HG02970 (cell line): Measurements from ENCODE around the gene MNT.
"Not testable (repeated sequence)": the region's sequence is repeated elsewhere in the genome, so short reads cannot be mapped to it uniquely, and the experiment has no call there.

ENCODE experiments used
- ATAC-seq: cut with Tn5 transposase; IDR thresholded peaks from one replicate; pipeline ENCODE4 v1.9.1; 2021; ENCODE audit warnings: mild to moderate bottlenecking, moderate library complexity, moderate number of reproducible peaks; ENCODE audit not compliant: unreplicated experiment, low FRiP score

The MNT gene, protein sequence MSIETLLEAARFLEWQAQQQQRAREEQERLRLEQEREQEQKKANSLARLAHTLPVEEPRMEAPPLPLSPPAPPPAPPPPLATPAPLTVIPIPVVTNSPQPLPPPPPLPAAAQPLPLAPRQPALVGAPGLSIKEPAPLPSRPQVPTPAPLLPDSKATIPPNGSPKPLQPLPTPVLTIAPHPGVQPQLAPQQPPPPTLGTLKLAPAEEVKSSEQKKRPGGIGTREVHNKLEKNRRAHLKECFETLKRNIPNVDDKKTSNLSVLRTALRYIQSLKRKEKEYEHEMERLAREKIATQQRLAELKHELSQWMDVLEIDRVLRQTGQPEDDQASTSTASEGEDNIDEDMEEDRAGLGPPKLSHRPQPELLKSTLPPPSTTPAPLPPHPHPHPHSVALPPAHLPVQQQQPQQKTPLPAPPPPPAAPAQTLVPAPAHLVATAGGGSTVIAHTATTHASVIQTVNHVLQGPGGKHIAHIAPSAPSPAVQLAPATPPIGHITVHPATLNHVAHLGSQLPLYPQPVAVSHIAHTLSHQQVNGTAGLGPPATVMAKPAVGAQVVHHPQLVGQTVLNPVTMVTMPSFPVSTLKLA

DNA sequence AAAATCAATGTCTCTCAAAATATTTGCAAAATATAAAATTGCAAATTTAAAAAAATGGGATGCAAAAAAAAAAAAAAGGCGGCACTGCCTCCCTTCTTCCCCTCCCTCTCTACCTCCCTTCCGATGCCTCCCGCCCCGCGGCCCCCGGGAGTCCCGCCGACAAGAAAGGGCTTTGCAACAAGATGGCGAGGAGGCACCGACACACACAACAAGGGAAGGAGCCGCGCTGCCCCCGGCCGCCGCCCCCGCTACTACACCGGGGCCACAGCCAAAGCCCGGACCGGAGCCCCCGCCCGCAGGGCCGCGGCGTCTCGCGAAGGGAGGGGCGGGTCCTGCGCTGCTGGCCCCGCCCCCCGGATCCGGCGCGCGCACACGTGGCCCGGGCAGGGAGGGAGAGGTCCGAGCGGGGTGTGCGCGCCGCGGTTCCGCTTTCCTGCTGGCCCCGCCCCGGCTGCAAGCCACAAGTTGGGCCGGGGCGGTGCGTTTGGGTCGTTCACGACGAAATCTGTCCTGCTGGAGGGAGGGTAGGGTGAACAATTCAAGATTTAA lies at the start of gene MNT:
MNT (minus strand) TSS at position 184 of the 549 bp plus-strand sequence. CDS start 348 bp downstream, outside the sequence.
- peak; percentile 35 for ATAC-seq

DNA sequence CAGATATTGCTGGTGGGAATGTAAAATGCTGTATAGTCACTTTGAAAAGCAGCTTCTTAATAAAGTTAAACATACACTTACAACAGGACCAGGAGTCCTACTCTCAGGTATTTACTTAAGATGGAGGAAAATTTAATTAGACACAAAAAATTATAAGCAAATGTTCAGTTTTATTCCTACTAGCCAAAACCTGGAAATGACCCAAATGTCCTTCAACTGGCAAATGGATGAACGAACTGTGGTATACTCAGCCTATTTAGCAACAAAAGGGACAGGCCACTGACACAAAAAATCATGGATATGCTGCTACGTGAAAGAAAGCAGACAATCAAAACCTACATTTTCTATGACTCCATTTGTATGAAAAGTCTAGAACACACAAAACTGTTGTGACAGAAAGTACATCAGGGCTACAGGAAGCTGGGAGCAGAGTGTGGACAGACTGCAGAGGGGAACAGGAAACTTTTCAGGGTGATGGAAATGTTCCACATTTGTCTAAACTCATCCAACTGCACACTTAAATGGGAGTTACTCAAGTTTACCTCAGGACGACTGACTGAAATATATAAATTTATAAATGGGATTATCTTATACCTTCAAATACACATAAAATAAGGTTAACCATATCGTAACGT lies 49.3 kb upstream of the MNT start:
- no peak for ATAC-seq

- ATAC-seq, result no peak
These were observed 48.6 kb upstream of the MNT start for GRCh38 chr17:2449486-2449885.

GRCh38 chr17:2447479-2447878 lies 46.6 kb upstream of the MNT start:
- not testable (repeated sequence) for ATAC-seq

DNA sequence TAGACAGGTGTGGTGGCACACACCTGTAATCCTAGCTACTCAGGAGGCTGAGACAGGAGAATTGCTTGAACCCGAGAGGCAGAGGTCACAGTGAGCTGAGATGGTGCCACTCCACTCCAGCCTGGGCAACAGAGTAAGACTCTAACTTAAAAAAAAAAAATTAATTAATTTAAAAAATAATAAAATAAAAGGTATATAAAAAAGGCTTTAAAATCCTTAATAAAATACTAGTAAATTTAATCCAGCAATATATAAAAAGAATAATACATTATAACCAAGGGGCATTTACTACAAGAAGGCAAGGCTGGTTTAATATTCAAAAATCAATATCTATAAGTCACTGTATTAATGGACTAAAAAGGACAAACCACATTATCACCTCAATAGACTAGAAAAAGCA lies 44.8 kb upstream of the MNT start:
- ATAC-seq, result no peak

- no peak for ATAC-seq
These were observed 43.5 kb upstream of the MNT start for GRCh38 chr17:2444382-2444781.

GRCh38 chr17:2442166-2442565 lies 41.3 kb upstream of the MNT start:
- ATAC-seq, result no peak

DNA sequence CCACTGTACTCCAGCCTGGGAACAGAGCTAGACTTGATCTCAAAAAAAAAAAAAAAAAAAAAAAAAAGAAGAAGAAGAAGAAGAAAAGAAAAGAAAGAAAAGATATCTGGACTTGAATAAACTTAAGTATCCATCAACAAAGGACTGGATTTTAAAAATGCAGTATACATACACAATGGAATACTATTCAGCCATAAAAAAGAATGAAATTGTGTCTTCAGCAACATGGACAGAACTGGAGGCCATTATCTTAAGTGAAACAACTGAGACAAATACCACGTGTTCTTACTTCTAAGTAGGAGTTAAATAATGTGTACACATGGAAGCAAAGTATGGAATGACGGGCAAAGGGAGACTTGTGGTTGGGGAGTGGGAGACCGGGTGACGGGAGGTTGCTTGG lies 40.1 kb upstream of the MNT start:
- ATAC-seq, result no peak

DNA sequence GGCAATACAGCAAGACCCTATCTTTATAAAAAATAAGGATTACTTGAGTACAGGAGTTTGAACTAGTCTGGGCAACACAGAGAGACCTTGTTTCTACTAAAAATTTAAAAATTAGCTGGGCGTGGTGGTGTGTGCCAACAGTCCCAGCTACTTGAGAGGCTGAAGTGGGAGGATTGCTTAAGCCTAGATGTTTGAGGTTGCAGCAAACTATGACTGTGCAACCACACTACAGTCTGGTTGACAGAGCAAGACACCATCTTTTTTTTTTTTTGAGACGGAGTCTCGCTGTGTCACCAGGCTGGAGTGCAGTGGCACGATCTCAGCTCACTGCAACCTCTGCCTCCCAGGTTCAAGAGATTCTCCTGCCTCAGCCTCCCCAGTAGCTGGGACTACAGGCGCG lies 39.1 kb upstream of the MNT start:
- not testable (repeated sequence) for ATAC-seq

DNA sequence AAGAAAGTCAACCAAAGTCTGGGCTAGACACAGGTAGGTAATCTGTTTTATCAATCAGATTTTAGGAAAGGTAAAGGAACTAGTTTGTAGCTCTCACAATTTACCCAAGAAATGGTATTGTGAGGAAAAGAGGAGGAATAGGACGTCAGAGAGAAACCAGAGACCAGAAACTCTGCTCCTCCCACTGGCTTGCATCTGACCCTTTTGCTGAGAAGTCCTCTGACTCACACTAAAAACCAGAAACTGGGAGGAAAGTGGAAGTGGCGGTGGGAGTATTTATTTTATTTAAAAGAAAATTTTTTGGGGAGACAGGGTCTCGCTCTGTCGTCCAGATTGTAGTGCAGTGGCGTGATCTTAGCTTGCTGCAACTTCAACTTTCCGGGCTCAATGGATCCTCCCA lies 38.0 kb upstream of the MNT start:
- ATAC-seq, result no peak

DNA sequence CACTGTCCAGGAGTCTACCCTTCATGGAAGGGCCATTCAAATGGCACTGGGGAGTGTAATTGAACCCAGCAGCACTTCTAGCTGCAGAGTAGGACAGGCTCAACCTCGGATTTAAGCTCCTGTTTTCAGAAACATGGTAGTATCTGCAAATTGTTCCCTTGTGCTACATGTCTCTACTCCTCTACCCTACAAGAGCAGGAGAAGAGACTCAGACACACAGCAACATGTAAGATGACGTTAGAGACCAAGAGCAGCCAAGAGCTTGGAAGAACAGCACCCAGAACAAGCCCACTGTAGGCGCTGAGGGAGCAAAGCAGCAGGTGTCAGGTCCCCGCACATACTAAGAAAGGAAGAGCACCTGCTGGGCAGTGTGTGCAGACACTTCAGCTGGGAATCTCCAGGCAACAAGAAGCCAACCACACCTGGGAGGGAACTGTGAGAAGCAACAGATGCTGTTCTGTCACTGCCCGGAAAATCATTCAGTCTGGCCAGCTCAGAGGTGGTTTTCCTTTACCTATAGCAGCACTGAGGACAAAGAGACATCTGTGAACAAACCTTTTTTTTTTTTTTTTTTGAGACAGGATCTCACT lies 35.6 kb upstream of the MNT start:
- ATAC-seq, result no peak

DNA sequence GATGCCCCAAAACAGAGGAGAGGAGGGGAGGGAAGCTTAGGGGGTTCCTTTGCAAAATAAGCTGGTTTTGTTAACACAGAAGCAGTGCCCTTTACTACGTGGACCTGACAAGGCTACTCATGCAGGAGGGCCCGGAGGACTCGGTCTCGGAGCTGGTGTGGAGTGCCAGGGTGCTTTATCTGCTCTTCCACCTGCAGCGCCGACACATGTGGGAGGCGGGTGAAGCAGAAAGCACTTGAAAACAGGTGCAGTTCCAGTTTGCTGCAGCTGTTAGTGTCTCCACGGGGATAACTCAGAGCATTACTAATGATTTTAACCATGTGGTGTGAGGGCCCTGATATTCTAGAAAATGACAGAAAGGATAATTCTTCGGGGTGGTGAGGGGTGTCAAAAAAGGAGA lies 35.0 kb upstream of the MNT start:
- ATAC-seq, result no peak

DNA sequence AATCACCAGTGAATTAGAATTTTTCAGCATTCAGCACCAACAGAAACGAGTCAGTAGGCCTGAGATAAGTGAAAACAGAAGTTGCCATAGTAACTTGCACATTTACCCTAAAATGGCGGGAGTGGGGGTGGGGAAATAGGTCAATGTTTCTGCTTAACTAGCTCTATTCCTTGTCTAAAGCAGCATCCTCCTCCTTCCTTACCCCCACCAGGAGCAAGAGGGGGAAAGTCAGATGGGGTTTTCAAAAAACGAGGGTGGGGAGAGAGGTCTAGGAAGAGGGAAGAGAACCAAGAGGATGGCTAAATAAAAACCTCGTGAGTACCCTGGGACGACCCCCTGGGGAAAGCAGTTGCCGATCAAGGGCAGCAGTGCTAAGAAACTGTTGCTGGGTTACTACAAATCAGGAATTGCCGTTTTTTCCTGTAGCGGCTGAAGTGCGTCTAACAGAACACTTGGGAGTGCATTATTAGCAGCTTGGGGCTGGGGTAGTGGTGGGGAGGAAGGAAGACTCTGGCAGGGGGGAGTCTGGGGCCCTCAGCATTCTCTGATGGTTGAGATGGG lies 34.4 kb upstream of the MNT start:
- ATAC-seq, result no peak

DNA sequence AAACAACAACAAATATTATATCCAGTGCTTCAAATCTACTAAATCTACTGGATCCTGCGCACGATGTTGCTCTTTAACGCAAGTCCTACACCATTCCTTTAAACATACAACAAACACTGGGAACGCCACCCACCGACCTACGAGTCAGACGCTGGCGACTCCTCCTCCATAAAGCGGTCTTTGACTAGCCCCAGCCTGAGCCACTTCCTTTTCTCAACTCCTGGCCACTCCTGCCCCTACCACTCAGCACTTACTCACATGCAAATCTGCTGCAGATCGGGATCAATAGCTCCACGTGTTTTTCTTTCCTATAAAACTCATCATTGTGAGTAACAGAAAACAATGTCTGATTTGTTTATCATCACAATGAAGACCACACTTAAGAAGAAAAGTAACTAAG lies 32.8 kb upstream of the MNT start:
- no peak for ATAC-seq

DNA sequence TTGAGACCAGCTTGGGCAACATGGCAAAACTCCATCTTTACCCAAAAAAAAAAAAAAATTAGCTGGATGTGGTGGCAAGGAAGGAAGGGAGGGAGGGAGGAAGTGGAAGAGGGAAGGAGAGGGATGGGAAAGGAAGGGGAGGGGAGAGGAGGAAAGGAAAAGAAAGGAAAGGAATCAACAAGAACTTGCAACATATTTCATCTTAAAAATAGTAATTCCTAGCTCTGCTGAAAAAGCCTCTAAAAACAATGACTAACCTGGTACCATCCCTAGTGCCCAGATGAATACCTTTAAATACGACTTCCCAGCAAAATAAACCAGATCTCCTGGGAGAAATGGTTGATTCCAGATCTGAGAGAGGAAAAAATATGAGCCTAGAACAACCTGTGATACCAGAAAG lies 27.1 kb upstream of the MNT start:
- ATAC-seq, result no peak

GRCh38 chr17:2427215-2427614 lies 26.4 kb upstream of the MNT start:
- ATAC-seq, result no peak

DNA sequence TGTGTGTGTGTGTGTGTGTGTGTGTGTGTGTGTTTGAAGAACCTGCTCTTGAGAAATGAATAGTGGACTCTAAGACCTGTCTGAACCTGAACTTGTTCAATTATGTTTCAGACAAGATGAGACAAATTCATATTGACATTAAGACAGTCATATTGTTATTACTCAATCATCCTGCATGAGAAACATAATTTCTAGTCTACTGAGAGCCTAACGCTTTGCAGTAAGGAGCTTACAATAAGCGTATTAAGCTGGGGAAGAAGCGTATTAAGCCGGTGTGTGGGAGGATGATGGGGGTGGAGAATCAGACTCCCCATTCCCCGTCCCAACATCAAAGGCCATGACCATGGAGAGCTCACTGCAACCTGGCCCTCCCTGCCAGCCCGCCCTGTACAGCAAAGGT lies 22.4 kb upstream of the MNT start:
- ATAC-seq, result no peak

GRCh38 chr17:2421315-2422147 lies 20.7 kb upstream of the MNT start:
- no peak for ATAC-seq

- no peak for ATAC-seq
These were observed 19.3 kb upstream of the MNT start for GRCh38 chr17:2420176-2420575.

- ATAC-seq, result no peak
These were observed 18.6 kb upstream of the MNT start for GRCh38 chr17:2419486-2419885.
